Aorta (tissue), 5 donors: ENCODE results near the gene ASTN1. TPM values are rescaled to one million over a fixed set of nuclear protein-coding genes. Genes with fewer than 3 reads are reported as not detected.

Experiments used
- ATAC-seq: fragments of 200-7000 bp; cut with Tn5 transposase; one replicate; pipeline ENCODE4 v1.9.1; 2022; ENCODE audit warnings: moderate library complexity; ENCODE audit not compliant: low FRiP score
- DNase-seq, 2 donors: peaks; one replicate each; pipeline ENCODE4 v3.0.0-alpha.2; 2020
- H3K27ac ChIP-seq, 2 donors: one replicate each; pipeline ENCODE4 v1.5.1; 2013; ENCODE audit warnings: low read length in 2 of 2, mild to moderate bottlenecking in 2 of 2, moderate library complexity in 2 of 2, control low read depth in 1 of 2, inconsistent platforms in 1 of 2, low read depth in 1 of 2
- H3K27me3 ChIP-seq, 2 donors: one replicate each; pipeline ENCODE4 v1.6.1; 2013; ENCODE audit warnings: control low read depth in 1 of 2, low read length in 1 of 2, mild to moderate bottlenecking in 1 of 2, moderate library complexity in 1 of 2; ENCODE audit not compliant: insufficient read depth in 2 of 2, control insufficient read depth in 1 of 2
- H3K36me3 ChIP-seq, 2 donors: one replicate each; pipeline ENCODE4 v1.6.1; 2013; ENCODE audit warnings: control low read depth in 1 of 2, low read length in 1 of 2, mild to moderate bottlenecking in 1 of 2; ENCODE audit not compliant: insufficient read depth in 2 of 2, control insufficient read depth in 1 of 2
- H3K4me1 ChIP-seq, 2 donors: one replicate each; pipeline ENCODE4 v1.6.1; 2013; ENCODE audit warnings: low read length in 2 of 2, control low read depth in 1 of 2, mild to moderate bottlenecking in 1 of 2, moderate library complexity in 1 of 2; ENCODE audit not compliant: insufficient read depth in 2 of 2, control insufficient read depth in 1 of 2
- H3K4me3 ChIP-seq, 2 donors: one replicate each; pipeline ENCODE4 v1.5.1; 2013; ENCODE audit warnings: low read length in 2 of 2, control low read depth in 1 of 2, mild to moderate bottlenecking in 1 of 2
- H3K9me3 ChIP-seq: one replicate; pipeline ENCODE4 v1.6.1; 2013; ENCODE audit warnings: mild to moderate bottlenecking, low read length; ENCODE audit not compliant: control insufficient read depth
- WGBS, 2 donors: extraction: QIAGEN DNeasy Blood & Tissue Kit; methylation state at CpG; one replicate each; pipeline ENCODE4 v1.1.7; 2013; 5-methylcytosine and 5-hydroxymethylcytosine counted together
- intact Hi-C, 2 donors: fragments of 100-400 bp; cut with DNase I; formaldehyde crosslinking; loops; one replicate each; pipeline versions ENCODE4 v1.14.2 to v1.15.0; 2022
- long read RNA-seq, 2 donors: library from polyadenylated mRNA; unstranded; transcript quantifications; one replicate each; pipeline ENCODE4 v2.0.0, GENCODE V29; 2020 to 2021
- polyA plus RNA-seq, 2 donors: library from polyadenylated mRNA; stranded (reverse); fragments of 200-250 nt; gene quantifications; one replicate each; pipeline ENCODE4 v1.2.3, GENCODE V29; 2013
- total RNA-seq, 2 donors: library from RNA; stranded (reverse); fragmentation: NEBNext Ultra II Directional; extraction: Animal tissue kit (Norgen Biotek cat#: 25700); gene quantifications; one replicate each; pipeline ENCODE4 v1.2.1, GENCODE V29; 2021
- donor health status: healthy with polysubstance abuse.
- donor health status: Bipolar disorder and iron deficiency.
- donor health status: DM: no; HTN: no; CAD: no.
- donor health status: DM: no; HTN: no; CAD: no.
- donor health status: DM: yes; HTN: yes; CAD: no.

Gene ASTN1
- total RNA-seq, result under 1 TPM; 0.06 to 0.33 TPM
- not detected for polyA plus RNA-seq
- long read RNA-seq, donor 1, result 0 reads
- long read RNA-seq, donor 2, result 0 reads

GRCh38 chr1:177164380-177165068 is at the start of gene ASTN1:
ASTN1 (minus strand) TSS chr1:177164712; CDS start chr1:177164676, 36 bp downstream.
- peak; percentile 63 for ATAC-seq

GRCh38 chr1:177211231-177211630 is 46.7 kb upstream of the ASTN1 start:
- intact Hi-C loops, result no loop called here
- ATAC-seq (no peak), DNase-seq (no peak)
- H3K9me3 ChIP-seq, result no peaks in the 10 kb centered on the region
- no peaks in the 10 kb centered on the region for H3K27me3 ChIP-seq
- H3K27ac ChIP-seq, result no peak overlapping the region
- H3K36me3 ChIP-seq, result no peaks in the 10 kb centered on the region
- 50 to 51% methylated on average over 4 of the region's 4 CpGs for WGBS, 2 donors
- H3K4me1 ChIP-seq, result no peaks in the 10 kb centered on the region
- H3K4me3 ChIP-seq, result no peak overlapping the region

More at GRCh38 chr1:177164380-177165068, at the start of gene ASTN1:
- Histone ChIP-seq H3K27me3 (peaks cover 0 to 2% of the 10 kb centered on the region in 2 donors), H3K27ac (no peak within 1 kb of the TSS), H3K4me1 (peaks cover 0 to 3% of the 10 kb centered on the region in 2 donors), H3K9me3 (no peaks in the 10 kb centered on the region), H3K36me3 (no peaks in the 10 kb centered on the region), H3K4me3 (peak within 1 kb of the TSS; percentile 34 to 59)
- peak in 1 of 2 donors; percentile 69 for DNase-seq
- 1% methylated on average over 49 of the region's 49 CpGs for WGBS, 2 donors
- intact Hi-C loops, result no loop called here

- Histone ChIP-seq H3K4me3 (no peak overlapping the region), H3K9me3 (no peaks in the 10 kb centered on the region), H3K36me3 (no peaks in the 10 kb centered on the region), H3K27ac (no peak overlapping the region), H3K4me1 (no peaks in the 10 kb centered on the region), H3K27me3 (no peaks in the 10 kb centered on the region)
- no peak for ATAC-seq
- intact Hi-C loops, result no loop called here
- no peak for DNase-seq
Measured at GRCh38 chr1:177210071-177210470, 45.6 kb upstream of the ASTN1 start.

- ATAC-seq, result peak; percentile 79
- Histone ChIP-seq H3K36me3 (no peaks in the 10 kb centered on the region), H3K4me3 (no peak overlapping the region), H3K27me3 (no peaks in the 10 kb centered on the region), H3K4me1 (no peaks in the 10 kb centered on the region), H3K27ac (no peak overlapping the region), H3K9me3 (no peaks in the 10 kb centered on the region)
- peak; percentile 79 to 81 for DNase-seq
- intact Hi-C loops, result no loop called here
- 13 to 24% methylated on average over 3 of the region's 3 CpGs for WGBS, 2 donors
Measured at GRCh38 chr1:177209357-177209756, 44.8 kb upstream of the ASTN1 start.

- Histone ChIP-seq H3K9me3 (no peaks in the 10 kb centered on the region), H3K27ac (no peak overlapping the region), H3K27me3 (no peaks in the 10 kb centered on the region), H3K4me1 (no peaks in the 10 kb centered on the region), H3K36me3 (no peaks in the 10 kb centered on the region), H3K4me3 (no peak overlapping the region)
- intact Hi-C loops, result no loop called here
- WGBS, 2 donors, result 78 to 88% methylated on average over 4 of the region's 4 CpGs
- ATAC-seq (no peak), DNase-seq (no peak)
Measured at GRCh38 chr1:177208920-177209319, 44.4 kb upstream of the ASTN1 start.

GRCh38 chr1:177206831-177207355 is 42.4 kb upstream of the ASTN1 start:
- no peak overlapping the region for H3K27ac ChIP-seq
- no peaks in the 10 kb centered on the region for H3K4me1 ChIP-seq
- no peaks in the 10 kb centered on the region for H3K9me3 ChIP-seq
- no peak for DNase-seq
- H3K4me3 ChIP-seq, result no peak overlapping the region
- H3K27me3 ChIP-seq, result no peaks in the 10 kb centered on the region
- no peak for ATAC-seq
- intact Hi-C loops, result no loop called here
- H3K36me3 ChIP-seq, result no peaks in the 10 kb centered on the region

GRCh38 chr1:177200290-177200689 is 35.8 kb upstream of the ASTN1 start:
- ATAC-seq (no peak), DNase-seq (no peak)
- no peaks in the 10 kb centered on the region for H3K27me3 ChIP-seq
- no peaks in the 10 kb centered on the region for H3K4me1 ChIP-seq
- H3K36me3 ChIP-seq, result no peaks in the 10 kb centered on the region
- H3K9me3 ChIP-seq, result no peaks in the 10 kb centered on the region
- no peak overlapping the region for H3K27ac ChIP-seq
- H3K4me3 ChIP-seq, result no peak overlapping the region
- intact Hi-C loops, result no loop called here
- WGBS, 2 donors, result 83 to 89% methylated on average over 4 of the region's 4 CpGs

- no peak for ATAC-seq
- no peak for DNase-seq
Measured at GRCh38 chr1:177198243-177198642, 33.7 kb upstream of the ASTN1 start.

GRCh38 chr1:177190308-177190970 is 25.9 kb upstream of the ASTN1 start:
- Histone ChIP-seq H3K36me3 (no peaks in the 10 kb centered on the region), H3K9me3 (peaks cover 1% of the 10 kb centered on the region), H3K4me1 (no peaks in the 10 kb centered on the region), H3K4me3 (no peak overlapping the region), H3K27ac (no peak overlapping the region), H3K27me3 (no peaks in the 10 kb centered on the region)
- DNase-seq (no peak), ATAC-seq (no peak)
- WGBS, 2 donors, result 56 to 64% methylated on average over 3 of the region's 3 CpGs
- intact Hi-C loops, result no loop called here

More at GRCh38 chr1:177198243-177198642, 33.7 kb upstream of the ASTN1 start:
- no peaks in the 10 kb centered on the region for H3K36me3 ChIP-seq
- no peaks in the 10 kb centered on the region for H3K9me3 ChIP-seq
- 94 to 98% methylated on average over 2 of the region's 2 CpGs for WGBS, 2 donors
- no peaks in the 10 kb centered on the region for H3K4me1 ChIP-seq
- H3K27ac ChIP-seq, result no peak overlapping the region
- no peak overlapping the region for H3K4me3 ChIP-seq
- H3K27me3 ChIP-seq, result no peaks in the 10 kb centered on the region
- intact Hi-C loops, result no loop called here
